Fibroblast of lung (primary cell): Measurements from ENCODE around the gene MAB21L3. TPM values are rescaled to one million over a fixed set of nuclear protein-coding genes. Genes with fewer than 3 reads are reported as not detected.

Experiments used
- DNase-seq, 2 donors: peaks; one replicate each; pipeline versions ENCODE4 v3.0.0 to v3.0.0-alpha.2; 2010; ENCODE audit warnings: low read depth in 2 of 2
- H2AFZ ChIP-seq: 2 replicates; pipeline ENCODE4 v1.5.1; 2012; ENCODE audit warnings: low read length, control low read depth, inconsistent platforms
- H3K27ac ChIP-seq: 2 replicates; pipeline ENCODE4 v1.5.1; 2011; ENCODE audit warnings: low read length, control low read depth; ENCODE audit not compliant: insufficient read depth
- H3K27me3 ChIP-seq: 2 replicates; pipeline ENCODE4 v1.5.1; 2011; ENCODE audit warnings: mild to moderate bottlenecking, low read length; ENCODE audit not compliant: control insufficient read depth, insufficient read depth
- H3K36me3 ChIP-seq: 2 replicates; pipeline ENCODE4 v1.5.1; 2011; ENCODE audit warnings: low read length; ENCODE audit not compliant: control insufficient read depth, insufficient read depth
- H3K4me1 ChIP-seq: 2 replicates; pipeline ENCODE4 v1.5.1; 2011; ENCODE audit warnings: low read length; ENCODE audit not compliant: control insufficient read depth, insufficient read depth; ENCODE audit errors: extremely low read depth
- H3K4me2 ChIP-seq: 2 replicates; pipeline ENCODE4 v1.5.1; 2011; ENCODE audit warnings: low read length, control low read depth; ENCODE audit not compliant: insufficient read depth; ENCODE audit errors: extremely low read depth
- H3K4me3 ChIP-seq, 4 experiments: fragments of 200-600 bp in 1 of 4; sonication (generic) in 1 of 4; replicated peaks in 1 of 4; 2 replicates each; pipeline ENCODE4 v1.5.1; 2011 to 2016; ENCODE audit warnings: low read length in 4 of 4, low read depth in 3 of 4, mild to moderate bottlenecking in 3 of 4, control low read depth in 2 of 4, inconsistent platforms in 1 of 4, mixed read lengths in 1 of 4; ENCODE audit not compliant: insufficient read depth in 1 of 4; ENCODE audit errors: control extremely low read depth in 1 of 4
- H3K79me2 ChIP-seq: 2 replicates; pipeline ENCODE4 v1.5.1; 2012; ENCODE audit warnings: mild to moderate bottlenecking, low read length, inconsistent platforms; ENCODE audit not compliant: control insufficient read depth, insufficient read depth
- H3K9ac ChIP-seq: 2 replicates; pipeline ENCODE4 v1.5.1; 2011; ENCODE audit warnings: mild to moderate bottlenecking, low read length, control low read depth; ENCODE audit not compliant: insufficient read depth
- H3K9me3 ChIP-seq: 2 replicates; pipeline ENCODE4 v1.5.1; 2012; ENCODE audit warnings: low read depth, low read length; ENCODE audit not compliant: control insufficient read depth, insufficient read depth
- H4K20me1 ChIP-seq: 2 replicates; pipeline ENCODE4 v1.5.1; 2011; ENCODE audit warnings: low read length; ENCODE audit not compliant: control insufficient read depth, insufficient read depth; ENCODE audit errors: extremely low read depth
- CTCF ChIP-seq, 2 donors: IDR thresholded peaks in 1 of 2; conservative IDR thresholded peaks in 1 of 2; 1 replicate in 1 of 2; 2 replicates in 1 of 2; pipeline ENCODE4 v1.5.1; 2011 to 2012; ENCODE audit warnings: low read length in 2 of 2, control low read depth in 1 of 2, inconsistent platforms in 1 of 2, low read depth in 1 of 2, mild to moderate bottlenecking in 1 of 2
- EZH2 ChIP-seq: IDR thresholded peaks from 2 replicates; pipeline ENCODE4 v1.5.1; 2012; ENCODE audit warnings: low read length, control low read depth, mild to moderate bottlenecking; ENCODE audit errors: missing control alignments
- polyA plus RNA-seq, 2 donors: library from polyadenylated mRNA; depleted of rRNA in 1 of 2; stranded (reverse) in 1 of 2; unstranded in 1 of 2; fragments of >200 nt; gene quantifications; 2 replicates each; pipeline ENCODE4 v1.2.1, GENCODE V29; 2011 to 2012; ENCODE audit warnings: missing spikeins in 1 of 2
- total RNA-seq: library from RNA; depleted of rRNA; stranded (reverse); fragments of >200 nt; gene quantifications from 2 replicates; pipeline ENCODE4 v1.2.1, GENCODE V29; 2014

Gene MAB21L3
- total and polyA plus RNA-seq, 2 donors (not counting 1 experiment from before 2014, with no cell fraction given) = 0.18 to 0.66 TPM

GRCh38 chr1:116113615-116114014 lies 2.4 kb downstream of the MAB21L3 start:
- Histone ChIP-seq H4K20me1 (no peaks in the 10 kb centered on the region), H3K9ac (no peak overlapping the region), H3K4me3 (no peak overlapping the region), H3K79me2 (no peaks in the 10 kb centered on the region), H3K36me3 (no peaks in the 10 kb centered on the region), H3K4me1 (peaks cover 9% of the 10 kb centered on the region), H3K4me2 (no peak overlapping the region), H2AFZ (no peak overlapping the region), H3K9me3 (no peaks in the 10 kb centered on the region), H3K27ac (no peak overlapping the region), H3K27me3 (no peaks in the 10 kb centered on the region)
- TF ChIP-seq EZH2 (no peak), CTCF (conservative IDR thresholded peaks at IDR 0.05 in 1 of 2, IDR thresholded peaks at IDR 0.05 in 1 of 2; ENCODE audit: low read depth in 1 of 2, low read length in 2 of 2) (no peak)
- DNase-seq = no peak

- Histone ChIP-seq H3K9me3 (no peaks in the 10 kb centered on the region), H3K36me3 (no peaks in the 10 kb centered on the region), H3K4me2 (peak overlapping the region; percentile 56), H3K79me2 (no peaks in the 10 kb centered on the region), H3K9ac (no peak overlapping the region), H3K27ac (peak overlapping the region; percentile 67), H3K27me3 (no peaks in the 10 kb centered on the region), H2AFZ (no peak overlapping the region), H4K20me1 (no peaks in the 10 kb centered on the region), H3K4me1 (peaks cover 9% of the 10 kb centered on the region), H3K4me3 (no peak overlapping the region)
- TF ChIP-seq CTCF (conservative IDR thresholded peaks at IDR 0.05 in 1 of 2, IDR thresholded peaks at IDR 0.05 in 1 of 2; ENCODE audit: low read depth in 1 of 2, low read length in 2 of 2) (no peak), EZH2 (no peak)
- DNase-seq = peak; percentile 82 to 84
Observed at GRCh38 chr1:116115476-116116439, 4.6 kb downstream of the MAB21L3 start.

GRCh38 chr1:116118471-116118870 lies 7.3 kb downstream of the MAB21L3 start:
- Histone ChIP-seq H4K20me1 (no peaks in the 10 kb centered on the region), H3K27me3 (no peaks in the 10 kb centered on the region), H3K4me2 (no peak overlapping the region), H3K9me3 (no peaks in the 10 kb centered on the region), H3K9ac (no peak overlapping the region), H3K4me1 (peaks cover 15% of the 10 kb centered on the region), H3K27ac (no peak overlapping the region), H3K36me3 (no peaks in the 10 kb centered on the region), H3K4me3 (no peak overlapping the region), H3K79me2 (no peaks in the 10 kb centered on the region), H2AFZ (no peak overlapping the region)
- no peak for DNase-seq
- TF ChIP-seq CTCF (conservative IDR thresholded peaks at IDR 0.05 in 1 of 2, IDR thresholded peaks at IDR 0.05 in 1 of 2; ENCODE audit: low read depth in 1 of 2, low read length in 2 of 2) (no peak), EZH2 (no peak)
